H1 (cell line): ENCODE results near the gene BLTP2. TPM values are rescaled to one million over a fixed set of nuclear protein-coding genes. Genes with fewer than 3 reads are reported as not detected.

Source experiments
- CTCF ChIA-PET: fragments of 300-600 bp; sonication (Branson Sonifier 250); formaldehyde crosslinking; loops from one replicate; lab custom pipeline; 2021; ENCODE audit not compliant: partially characterized antibody; lab: Charles Lee
- POLR2A ChIA-PET: fragments of 300-600 bp; sonication (Branson Sonifier 250); formaldehyde crosslinking; loops from one replicate; lab custom pipeline; 2021; ENCODE audit warnings: inconsistent platforms; ENCODE audit not compliant: partially characterized antibody; lab: Charles Lee
- DNase-seq, 2 experiments: peaks; one replicate each; pipeline versions ENCODE4 v3.0.0 to v3.0.0-alpha.2; 2010 to 2022; ENCODE audit warnings: low spot score in 2 of 2, low read depth in 1 of 2, mixed read lengths in 1 of 2
- FAIRE-seq: peaks from 2 replicates; lab custom pipeline; 2011; peaks lifted over from hg19 to GRCh38; lab: Jason Lieb, UNC
- H2AFZ ChIP-seq: 2 replicates; pipeline ENCODE4 v1.8.1; 2012; ENCODE audit warnings: low read length, inconsistent platforms
- H2AK5ac ChIP-seq: 2 replicates; pipeline ENCODE4 v1.6.1; 2013; ENCODE audit warnings: low read depth, low read length
- H2BK120ac ChIP-seq: replicated peaks from 2 replicates; pipeline ENCODE3; 2013; ENCODE audit warnings: low read depth, low read length, inconsistent platforms
- H2BK12ac ChIP-seq: 2 replicates; pipeline ENCODE4 v1.6.1; 2013; ENCODE audit warnings: low read depth, low read length
- H2BK15ac ChIP-seq: 2 replicates; pipeline ENCODE4 v1.6.1; 2013; ENCODE audit warnings: low read length
- H2BK20ac ChIP-seq: 2 replicates; pipeline ENCODE4 v1.6.1; 2013; ENCODE audit warnings: low read length
- H2BK5ac ChIP-seq: 2 replicates; pipeline ENCODE4 v1.6.1; 2013; ENCODE audit warnings: low read depth, low read length
- H3K14ac ChIP-seq: 2 replicates; pipeline ENCODE4 v1.6.1; 2013; ENCODE audit warnings: inconsistent platforms; ENCODE audit not compliant: insufficient read length
- H3K18ac ChIP-seq: 2 replicates; pipeline ENCODE4 v1.6.1; 2013; ENCODE audit warnings: low read length; ENCODE audit errors: extremely low read depth
- H3K23ac ChIP-seq: 2 replicates; pipeline ENCODE4 v1.6.1; 2013; ENCODE audit warnings: inconsistent platforms; ENCODE audit not compliant: insufficient read length
- H3K23me2 ChIP-seq: 2 replicates; pipeline ENCODE4 v1.6.1; 2013; ENCODE audit warnings: low read depth, low read length
- H3K27ac ChIP-seq: 2 replicates; pipeline ENCODE4 v1.6.1; 2011; ENCODE audit warnings: low read depth, low read length, inconsistent platforms
- H3K27me3 ChIP-seq, 4 experiments: replicated peaks in 1 of 4; 1 replicate in 1 of 4; 2 replicates in 3 of 4; pipeline versions ENCODE4 v1.6.1 to v1.8.1; 2011 to 2013; ENCODE audit warnings: low read length in 3 of 4, mild to moderate bottlenecking in 3 of 4, inconsistent platforms in 2 of 4, mixed read lengths in 2 of 4, moderate library complexity in 1 of 4; ENCODE audit not compliant: control insufficient read depth in 3 of 4, insufficient read depth in 3 of 4; ENCODE audit errors: extremely low read depth in 1 of 4
- H3K36me3 ChIP-seq, 4 experiments: 2 replicates each; pipeline versions ENCODE4 v1.6.1 to v1.8.1; 2011 to 2013; ENCODE audit warnings: mild to moderate bottlenecking in 4 of 4, low read length in 3 of 4, moderate library complexity in 2 of 4, control low read depth in 1 of 4, inconsistent platforms in 1 of 4; ENCODE audit not compliant: insufficient read depth in 4 of 4, control insufficient read depth in 2 of 4
- H3K4ac ChIP-seq: replicated peaks from 2 replicates; pipeline ENCODE3; 2013; ENCODE audit warnings: low read length, low read depth, mixed read lengths, inconsistent platforms; ENCODE audit not compliant: insufficient read length
- H3K4me1 ChIP-seq, 4 experiments: replicated peaks in 1 of 4; 1 replicate in 1 of 4; 2 replicates in 3 of 4; pipeline versions ENCODE4 v1.6.1 to v1.8.1; 2011 to 2013; ENCODE audit warnings: low read length in 3 of 4, inconsistent platforms in 2 of 4, mixed read lengths in 1 of 4; ENCODE audit not compliant: insufficient read depth in 4 of 4, control insufficient read depth in 3 of 4
- H3K4me2 ChIP-seq, 2 experiments: 2 replicates each; pipeline versions ENCODE4 v1.6.1 to v1.8.1; 2011 to 2013; ENCODE audit warnings: low read depth in 2 of 2, low read length in 2 of 2, control low read depth in 1 of 2, inconsistent platforms in 1 of 2, mild to moderate bottlenecking in 1 of 2; ENCODE audit not compliant: insufficient read depth in 1 of 2
- H3K4me3 ChIP-seq, 4 experiments: fragments of 200-600, 300-600 bp in 1 of 4; sonication (generic), shearing (Covaris generic), sonication (Bioruptor Twin) in 1 of 4; 2 replicates each; pipeline versions ENCODE4 v1.5.1 to v1.8.1; 2011 to 2016; ENCODE audit warnings: low read length in 4 of 4, low read depth in 3 of 4, control low read depth in 2 of 4, inconsistent platforms in 2 of 4, mild to moderate bottlenecking in 2 of 4, mixed read lengths in 1 of 4, moderate library complexity in 1 of 4; ENCODE audit not compliant: insufficient read depth in 2 of 4; ENCODE audit errors: extremely low read depth in 1 of 4
- H3K56ac ChIP-seq: replicated peaks from 2 replicates; pipeline ENCODE3; 2013; ENCODE audit warnings: low read depth, mild to moderate bottlenecking, mixed read lengths, low read length, inconsistent platforms; ENCODE audit not compliant: insufficient read length
- H3K79me1 ChIP-seq: 2 replicates; pipeline ENCODE4 v1.6.1; 2013; ENCODE audit warnings: low read depth, low read length, control low read depth
- H3K79me2 ChIP-seq, 2 experiments: 2 replicates each; pipeline versions ENCODE4 v1.6.1 to v1.8.1; 2012 to 2013; ENCODE audit warnings: low read length in 2 of 2, mild to moderate bottlenecking in 2 of 2, inconsistent platforms in 1 of 2; ENCODE audit not compliant: insufficient read depth in 2 of 2, control insufficient read depth in 1 of 2
- H3K9ac ChIP-seq, 4 experiments: replicated peaks in 1 of 4; 1 replicate in 1 of 4; 2 replicates in 3 of 4; pipeline versions ENCODE4 v1.6.1 to v1.8.1; 2011 to 2013; ENCODE audit warnings: low read depth in 3 of 4, low read length in 3 of 4, control low read depth in 2 of 4, mild to moderate bottlenecking in 2 of 4, moderate library complexity in 2 of 4, inconsistent platforms in 1 of 4; ENCODE audit errors: extremely low read depth in 1 of 4
- H3K9me3 ChIP-seq, 2 experiments: 2 replicates each; pipeline versions ENCODE4 v1.6.1 to v1.8.1; 2012 to 2013; ENCODE audit warnings: mild to moderate bottlenecking in 2 of 2, moderate library complexity in 2 of 2, control low read depth in 1 of 2, inconsistent platforms in 1 of 2, low read depth in 1 of 2, low read length in 1 of 2, mixed read lengths in 1 of 2; ENCODE audit not compliant: insufficient read depth in 2 of 2
- H4K20me1 ChIP-seq, 2 experiments: replicated peaks in 1 of 2; 2 replicates each; pipeline versions ENCODE3 to v1.8.1; 2011 to 2013; ENCODE audit warnings: inconsistent platforms in 2 of 2, low read length in 2 of 2, mild to moderate bottlenecking in 1 of 2; ENCODE audit not compliant: insufficient read depth in 2 of 2, control insufficient read depth in 1 of 2
- H4K5ac ChIP-seq: 2 replicates; pipeline ENCODE4 v1.6.1; 2013; ENCODE audit warnings: low read length, low read depth, mixed read lengths, inconsistent platforms; ENCODE audit not compliant: insufficient read length
- H4K8ac ChIP-seq: 2 replicates; pipeline ENCODE4 v1.8.0; 2013; ENCODE audit warnings: mild to moderate bottlenecking, moderate library complexity, low read length, inconsistent platforms; ENCODE audit not compliant: insufficient read depth; ENCODE audit errors: extremely low read depth
- H4K91ac ChIP-seq: replicated peaks from 2 replicates; pipeline ENCODE3; 2013; ENCODE audit warnings: low read length, mixed read lengths, inconsistent platforms; ENCODE audit not compliant: insufficient read length
- CBX5 ChIP-seq: fragments of 300-800, 300-1000 bp; sonication (generic); IDR thresholded peaks from 2 replicates; pipeline ENCODE4 v1.7.1; 2016; ENCODE audit warnings: antibody characterized with exemption, low read length, low read depth
- EZH2 ChIP-seq: fragments of 200-600 bp; sonication (generic); IDR thresholded peaks from 2 replicates; pipeline ENCODE4 v1.7.1; 2012; ENCODE audit warnings: low read depth, mild to moderate bottlenecking, moderate library complexity, low read length, inconsistent platforms; ENCODE audit not compliant: severe bottlenecking
- HDAC2 ChIP-seq, 2 experiments: fragments of 300-600 bp in 1 of 2; sonication (generic) in 1 of 2; IDR thresholded peaks; 2 replicates each; pipeline ENCODE4 v1.6.1; 2011 to 2012; ENCODE audit warnings: low read depth in 2 of 2, low read length in 2 of 2, mild to moderate bottlenecking in 2 of 2, moderate library complexity in 2 of 2, borderline replicate concordance in 1 of 2, inconsistent platforms in 1 of 2
- RFX5 ChIP-seq: IDR thresholded peaks from 2 replicates; pipeline ENCODE4 v1.6.1; 2011; ENCODE audit warnings: low read depth, low read length, improper control_type of control experiment, borderline replicate concordance
- SIN3A ChIP-seq, 2 experiments: IDR thresholded peaks in 1 of 2; conservative IDR thresholded peaks in 1 of 2; 2 replicates each; pipeline ENCODE4 v1.6.1; 2011 to 2012; ENCODE audit warnings: low read length in 2 of 2, improper control_type of control experiment in 1 of 2, low read depth in 1 of 2, mild to moderate bottlenecking in 1 of 2
- SP2 ChIP-seq: IDR thresholded peaks from 2 replicates; pipeline ENCODE4 v1.6.1; 2012; ENCODE audit warnings: mild to moderate bottlenecking, low read length, inconsistent platforms
- WGBS, 2 experiments: shearing (Covaris generic) in 1 of 2; methylation state at CpG; one replicate each; pipeline versions ENCODE4 v1.1.6 to v1.1.7; 2013 to 2015; ENCODE audit warnings: low lambda C conversion rate in 2 of 2, mixed read lengths in 2 of 2, inconsistent platforms in 1 of 2, low coverage in 1 of 2, missing lambda C conversion rate in 1 of 2; ENCODE audit not compliant: insufficient replicate concordance in 2 of 2, insufficient coverage in 1 of 2, insufficient read length in 1 of 2; ENCODE audit errors: extremely low coverage in 1 of 2, missing lambda C conversion rate in 1 of 2; 5-methylcytosine and 5-hydroxymethylcytosine counted together
- polyA plus RNA-seq, 7 experiments: library from polyadenylated mRNA; depleted of rRNA in 3 of 7; stranded (reverse) in 5 of 7; unstranded in 2 of 7; fragments of >200 nt in 5 of 7; fragments of 200-250 nt in 2 of 7; gene quantifications; 1 replicate in 5 of 7; 2 replicates in 1 of 7; 4 replicates in 1 of 7; pipeline versions ENCODE4 v1.2.1 to v1.2.3, GENCODE V29; 2011 to 2013; ENCODE audit warnings: missing spikeins in 2 of 7, mixed read lengths in 2 of 7
- total RNA-seq: library from RNA; stranded (reverse); fragmentation: NEBNext Ultra II Directional; extraction: Animal tissue kit (Norgen Biotek cat#: 25700); gene quantifications from 2 replicates; pipeline ENCODE4 v1.2.1, GENCODE V29; 2021
- TF ChIP-seq, protein P1 (sequence below): IDR thresholded peaks from 2 replicates; pipeline ENCODE4 v1.6.1; 2012; ENCODE audit warnings: inconsistent platforms

Gene BLTP2
- total and polyA plus RNA-seq, 2 of the 8 experiments (the other 6 are each of a cell fraction or from before 2014, with no cell fraction given), result 80.9 to 140 TPM

- Histone ChIP-seq H3K4me2 (no peak overlapping the region), H2BK12ac (no peak overlapping the region), H2BK15ac (no peak overlapping the region), H2BK120ac (no peak overlapping the region), H3K79me1 (no peaks in the 10 kb centered on the region), H3K79me2 (no peaks in the 10 kb centered on the region), H3K9ac (no peak overlapping the region), H4K91ac (no peak overlapping the region), H2BK5ac (no peak overlapping the region), H3K27me3 (no peaks in the 10 kb centered on the region), H3K14ac (no peak overlapping the region), H3K4me3 (no peak overlapping the region), H3K56ac (no peak overlapping the region), H4K20me1 (peaks cover 0 to 2% of the 10 kb centered on the region in 2 experiments), H3K4ac (no peak overlapping the region), H2AK5ac (no peak overlapping the region), H2AFZ (no peak overlapping the region), H3K27ac (no peak overlapping the region), H3K36me3 (peaks cover 50 to 84% (median 78%) of the 10 kb centered on the region in 4 experiments), H3K18ac (no peak overlapping the region), H4K8ac (no peak overlapping the region), H3K9me3 (no peaks in the 10 kb centered on the region), H2BK20ac (no peak overlapping the region), H3K23ac (no peak overlapping the region), H3K4me1 (no peaks in the 10 kb centered on the region), H4K5ac (no peak overlapping the region), H3K23me2 (no peaks in the 10 kb centered on the region)
- POLR2A ChIA-PET, result interaction anchor here (0.9 to 6.5 kb wide), 13 partner anchors 13 to 99 kb away, joined by 3 to 35 read pairs (median 4); partner anchors contain the start of genes ALDOC, SDF2, SUPT6H and TRAF4
- WGBS, 2 experiments, result 98% methylated on average over 3 of the region's 3 CpGs; no CpG with 5 or more reads in 1 of the 2 experiments
- CTCF ChIA-PET, result interaction anchor here (0.8 to 5.3 kb wide), 11 partner anchors 10 to 196 kb away, joined by 3 to 54 read pairs (median 5); partner anchors contain the start of gene BLTP2
- no peak for TF ChIP-seq HDAC2 (IDR thresholded peaks at IDR 0.05; ENCODE audit: borderline replicate concordance in 1 of 2, low read depth in 2 of 2, low read length in 2 of 2)
- TF ChIP-seq, protein P1, sequence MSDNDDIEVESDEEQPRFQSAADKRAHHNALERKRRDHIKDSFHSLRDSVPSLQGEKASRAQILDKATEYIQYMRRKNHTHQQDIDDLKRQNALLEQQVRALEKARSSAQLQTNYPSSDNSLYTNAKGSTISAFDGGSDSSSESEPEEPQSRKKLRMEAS, result no peak
- no peak for TF ChIP-seq SP2
- TF ChIP-seq EZH2, result no peak
- TF ChIP-seq SIN3A (conservative IDR thresholded peaks at IDR 0.05 in 1 of 2, IDR thresholded peaks at IDR 0.05 in 1 of 2; ENCODE audit: low read depth in 1 of 2, low read length in 2 of 2), result no peak
- no peak for TF ChIP-seq RFX5
- no peak for TF ChIP-seq CBX5
- FAIRE-seq (no peak), DNase-seq (no peak)
Measured at GRCh38 chr17:28675490-28675889, 30.5 kb upstream of the BLTP2 start.
